GM19043 (cell line): ENCODE measurements around the gene DIO1.

Experiments used
- ATAC-seq: cut with Tn5 transposase; IDR thresholded peaks from one replicate; pipeline ENCODE4 v1.9.1; 2021; ENCODE audit warnings: low read depth; ENCODE audit not compliant: unreplicated experiment

The DIO1 gene

DNA sequence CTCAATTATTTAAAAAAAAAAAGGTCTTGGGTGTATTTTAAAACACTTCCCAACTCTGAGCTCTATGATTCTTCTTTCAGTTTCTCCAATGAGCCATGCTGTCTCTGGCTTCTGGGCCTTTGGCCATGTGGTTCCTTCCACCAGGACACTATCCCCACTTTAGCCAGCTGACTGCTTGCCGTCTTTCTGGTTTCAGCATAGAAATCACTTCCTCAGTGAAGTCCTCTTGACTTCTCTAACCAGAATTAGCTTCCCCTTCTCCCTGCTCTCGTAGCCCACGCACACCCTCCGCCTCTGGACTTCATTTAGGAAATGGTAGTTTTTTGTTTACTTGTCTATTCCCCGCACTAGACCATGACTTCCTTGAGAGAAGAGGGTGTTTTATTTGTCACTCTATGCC is 1.1 kb upstream of the DIO1 start:
- ATAC-seq: no peak

DNA sequence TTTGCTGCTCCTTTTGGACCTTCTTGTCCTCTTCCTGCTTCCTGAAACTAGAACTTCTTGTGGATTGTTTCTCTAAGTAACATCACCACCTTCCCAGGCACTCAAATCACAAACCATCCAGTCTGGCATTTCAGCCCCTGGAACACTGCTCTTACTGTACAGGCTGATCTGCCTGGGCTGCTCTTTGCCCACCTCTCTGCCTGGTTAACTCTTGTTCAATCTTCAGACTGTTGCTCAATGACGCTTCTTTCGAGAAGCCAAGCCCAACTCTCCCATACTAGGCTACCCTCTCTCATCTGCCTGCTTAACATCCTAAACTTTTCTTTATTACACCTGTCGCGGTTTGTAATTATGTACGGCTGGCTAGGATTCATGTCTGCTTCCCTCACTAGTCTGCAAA is 657 bp downstream of the DIO1 start:
- ATAC-seq: no peak

DNA sequence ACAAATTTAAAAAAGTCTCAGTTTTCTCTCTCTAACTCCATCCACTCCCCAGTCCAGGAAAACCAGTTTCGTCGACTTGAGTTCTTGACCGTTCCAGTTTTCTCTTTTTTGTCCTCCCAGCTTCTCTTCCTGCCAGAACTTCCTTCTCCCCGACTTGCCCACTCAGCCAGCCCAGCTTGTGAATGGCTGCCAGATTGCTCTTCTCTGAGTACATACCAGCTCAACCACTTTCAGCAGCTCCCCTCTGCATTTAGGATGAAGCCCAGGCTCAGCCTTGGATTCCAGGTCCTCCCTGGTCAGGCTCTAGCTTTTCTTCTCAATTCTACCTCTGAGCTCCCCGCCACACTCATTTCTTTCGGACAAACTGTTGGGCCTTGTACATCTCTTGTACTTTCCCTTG is 1.4 kb downstream of the DIO1 start:
- no peak for ATAC-seq

DNA sequence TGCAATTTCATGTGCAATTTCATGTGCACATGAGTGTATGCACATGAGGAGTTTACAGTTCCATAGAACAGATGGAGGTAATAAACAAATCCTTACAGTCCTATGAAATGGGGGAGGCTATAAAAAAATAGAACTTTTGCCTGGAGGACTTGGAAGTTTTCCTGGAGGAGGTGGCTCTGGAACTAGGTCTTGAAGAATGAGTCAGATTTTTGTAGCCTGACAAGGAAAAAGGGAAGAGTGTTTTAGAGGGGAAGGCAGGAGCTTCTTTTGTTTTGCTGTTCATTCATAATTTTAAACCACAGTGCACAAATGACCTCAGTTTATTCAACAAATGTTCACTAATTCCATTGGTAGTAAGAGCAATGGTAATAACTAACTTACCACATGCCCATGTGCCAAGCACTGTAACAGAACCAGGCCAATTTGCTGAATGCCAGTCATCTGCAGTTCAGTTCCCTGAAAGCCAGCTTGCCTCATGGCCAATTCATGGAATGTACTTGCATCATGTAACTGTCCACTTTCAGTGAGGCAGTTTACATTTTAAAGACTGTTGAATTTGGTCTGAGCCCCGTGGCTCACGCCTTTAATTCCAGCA is 2.7 kb downstream of the DIO1 start:
- ATAC-seq: no peak

DNA sequence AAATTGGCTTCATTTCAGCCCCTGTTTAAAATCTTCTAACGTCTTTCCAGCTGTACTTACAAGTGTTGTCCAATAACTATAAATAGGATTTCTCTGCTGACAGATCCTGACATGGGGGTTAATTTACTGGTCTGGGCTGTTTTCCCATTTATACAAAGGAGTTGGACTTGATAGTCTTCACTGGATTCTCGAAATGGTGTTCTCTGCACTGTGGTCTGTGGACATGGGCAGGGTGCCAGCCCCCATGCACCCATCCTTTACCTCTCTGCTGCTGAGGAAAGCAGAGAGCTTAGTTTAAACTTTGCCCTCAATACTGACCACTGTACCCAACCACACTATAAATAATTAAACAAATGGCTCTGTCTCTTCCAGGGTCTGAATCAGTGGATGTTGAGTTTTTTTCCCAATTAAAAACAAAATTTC is 5.2 kb downstream of the DIO1 start:
- ATAC-seq: no peak

DNA sequence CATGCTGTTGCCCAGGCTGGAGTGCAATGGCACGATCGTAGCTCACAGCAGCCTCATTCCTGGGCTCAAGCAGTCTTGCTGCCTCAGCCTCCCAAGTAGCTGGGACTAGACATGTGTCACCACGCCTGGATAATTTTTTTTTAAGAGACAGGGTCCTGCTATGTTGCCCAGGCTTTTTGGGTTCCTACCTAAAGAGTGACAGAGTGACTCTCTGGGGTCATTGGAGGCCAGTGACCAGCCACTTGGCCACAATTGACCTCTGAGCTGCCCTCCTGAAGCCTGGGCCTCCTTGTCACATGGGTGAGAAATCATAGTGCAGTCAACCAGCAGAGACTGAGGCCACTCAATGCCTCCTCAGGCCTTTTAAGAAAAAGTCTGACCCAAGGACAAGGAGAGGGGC is 5.7 kb downstream of the DIO1 start:
- ATAC-seq: no peak

DNA sequence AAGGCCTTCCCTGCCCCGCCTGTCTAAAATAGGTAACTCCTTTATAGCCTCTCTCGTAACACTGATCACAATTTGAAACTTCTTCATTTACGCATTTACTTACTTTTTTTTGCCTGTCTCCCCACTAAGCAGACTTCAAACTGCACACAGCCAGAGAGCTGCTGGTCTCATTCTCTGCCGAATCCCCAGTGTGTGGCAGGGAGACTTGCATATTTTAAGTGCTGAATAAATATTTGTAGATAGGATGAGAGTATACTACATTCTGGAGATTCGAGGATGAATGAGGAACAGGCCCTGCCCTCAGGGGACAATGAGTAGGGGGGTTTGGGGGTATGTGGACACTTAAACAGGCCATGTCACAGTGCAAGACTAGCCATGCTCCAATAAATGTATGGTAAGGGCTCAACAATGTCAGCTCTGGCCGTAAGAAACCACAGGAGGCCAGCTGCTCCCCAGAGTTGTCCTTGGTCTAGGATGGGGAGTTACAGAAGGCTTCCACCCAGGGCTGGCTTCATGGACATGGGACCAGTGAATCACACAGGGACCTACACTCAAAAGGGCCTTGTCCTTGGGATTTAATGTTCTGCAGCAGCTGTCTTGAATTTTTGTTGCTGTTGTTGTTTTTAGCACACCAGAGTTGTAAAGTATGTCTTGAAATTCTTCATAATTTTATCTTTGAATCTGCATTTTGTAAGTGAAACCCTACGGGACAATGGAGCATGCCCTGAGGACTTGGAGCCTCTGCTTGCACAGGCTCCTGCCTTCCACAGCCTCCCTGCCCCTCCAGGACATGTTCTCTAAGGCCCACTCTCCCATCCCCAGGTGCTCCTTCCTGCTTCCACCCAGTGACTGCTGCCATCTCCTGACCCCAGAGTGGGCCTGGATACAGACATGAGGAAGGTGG is 8.5 kb downstream of the DIO1 start:
- ATAC-seq: no peak

DNA sequence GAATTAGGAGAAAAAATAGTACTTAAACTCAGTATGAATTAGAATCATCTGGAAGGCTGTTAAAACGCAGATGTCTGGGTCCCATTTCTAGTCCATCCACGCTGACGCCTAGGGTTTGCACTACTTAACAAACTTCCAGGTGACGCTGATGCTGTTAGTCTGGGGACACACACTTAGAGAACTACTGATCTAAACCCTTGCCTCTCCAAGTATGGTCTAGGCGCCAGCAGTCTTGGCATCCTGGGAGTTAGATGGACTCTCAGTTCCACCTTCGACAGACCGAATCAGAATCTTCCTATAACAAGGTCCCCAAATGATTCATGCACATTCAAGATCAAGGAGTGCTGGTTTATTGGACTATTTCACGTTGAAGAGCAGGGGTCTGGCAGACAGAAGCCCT is 11.5 kb downstream of the DIO1 start:
- no peak for ATAC-seq

DNA sequence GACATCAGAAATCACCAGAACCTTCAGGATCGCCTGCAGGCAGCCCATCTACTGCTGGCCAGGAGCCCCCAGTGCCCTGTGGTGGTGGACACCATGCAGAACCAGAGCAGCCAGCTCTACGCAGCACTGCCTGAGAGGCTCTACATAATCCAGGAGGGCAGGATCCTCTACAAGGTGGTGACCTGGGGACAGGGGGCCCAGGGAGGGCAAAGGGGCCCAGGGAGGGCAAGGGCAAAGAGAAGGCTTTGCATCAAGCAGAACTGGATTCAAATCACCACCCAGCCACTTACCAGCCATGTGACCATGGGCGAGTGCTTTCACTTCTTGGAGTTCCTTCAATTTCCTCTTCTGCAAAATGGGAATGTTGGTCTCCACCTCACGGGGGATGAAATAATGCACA is 12.1 kb downstream of the DIO1 start:
- no peak for ATAC-seq

DNA sequence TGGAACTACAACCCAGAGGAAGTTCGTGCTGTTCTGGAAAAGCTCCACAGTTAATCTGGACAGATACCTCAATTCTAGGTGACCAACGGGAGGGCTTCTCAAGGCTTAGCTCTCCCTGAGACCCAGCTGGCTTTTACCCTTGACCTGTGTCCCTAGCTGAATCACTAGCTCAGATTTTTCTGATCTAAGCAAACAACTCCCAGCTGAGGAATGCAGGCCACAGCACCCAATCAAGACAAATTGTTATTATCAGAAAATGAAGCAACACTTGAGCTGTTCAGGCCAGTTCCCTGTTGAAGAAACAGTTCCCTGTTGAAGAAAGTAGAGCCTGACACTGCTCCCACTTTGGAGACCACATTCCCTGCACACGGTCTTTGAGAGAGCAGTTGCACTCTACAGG is 16.0 kb downstream of the DIO1 start:
- ATAC-seq: no peak

DNA sequence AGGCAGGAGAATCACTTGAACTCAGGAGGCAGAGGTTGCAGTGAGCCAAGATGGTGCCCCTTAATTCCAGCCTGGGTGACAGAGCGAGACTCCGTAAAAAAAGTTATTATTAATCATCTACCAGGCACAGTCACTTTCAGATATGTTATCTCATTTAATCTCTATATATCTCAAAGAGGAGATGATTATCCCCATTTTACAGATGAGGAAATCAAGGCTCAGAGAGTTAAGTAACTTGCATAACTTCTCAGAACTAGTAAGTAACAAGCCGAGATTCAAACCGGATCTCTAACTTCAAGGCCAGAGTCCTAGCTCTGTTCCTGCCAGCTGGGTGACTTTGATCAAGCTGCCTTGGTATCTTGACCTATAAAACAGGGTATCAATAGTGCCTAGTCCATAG is 17.5 kb downstream of the DIO1 start:
- ATAC-seq: no peak

DNA sequence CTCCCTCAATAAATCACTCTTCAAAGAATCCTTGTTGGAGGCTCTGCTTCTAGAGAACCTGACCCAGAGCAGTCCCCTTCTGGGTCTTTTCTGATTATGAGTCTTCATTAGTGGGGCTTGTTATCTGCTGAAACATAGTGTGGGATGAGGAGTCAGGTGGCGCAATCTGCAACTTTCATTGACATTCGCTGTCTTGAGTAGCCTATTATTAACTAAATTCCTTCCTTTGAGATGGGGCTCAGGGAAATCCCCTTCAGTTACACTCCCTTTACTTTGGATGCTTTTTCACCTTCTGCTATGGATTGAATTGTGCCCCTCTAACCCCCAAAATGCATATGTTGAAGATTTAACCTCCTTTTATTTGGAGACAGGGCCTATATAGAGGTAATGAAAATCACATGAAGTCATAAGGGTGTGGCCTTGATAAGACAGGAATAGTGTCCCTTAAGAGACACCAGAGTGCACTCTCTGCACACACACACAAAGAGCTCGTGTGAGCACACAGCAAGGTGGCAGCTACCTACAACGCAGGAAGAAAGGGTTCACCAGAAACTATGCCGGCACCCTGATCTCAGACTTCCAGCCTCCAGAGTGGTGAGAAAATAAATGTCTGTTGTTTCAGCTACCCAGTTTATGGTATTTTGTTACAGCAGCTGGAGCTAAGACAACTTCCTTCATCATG is 19.5 kb downstream of the DIO1 start:
- ATAC-seq: no peak

DNA sequence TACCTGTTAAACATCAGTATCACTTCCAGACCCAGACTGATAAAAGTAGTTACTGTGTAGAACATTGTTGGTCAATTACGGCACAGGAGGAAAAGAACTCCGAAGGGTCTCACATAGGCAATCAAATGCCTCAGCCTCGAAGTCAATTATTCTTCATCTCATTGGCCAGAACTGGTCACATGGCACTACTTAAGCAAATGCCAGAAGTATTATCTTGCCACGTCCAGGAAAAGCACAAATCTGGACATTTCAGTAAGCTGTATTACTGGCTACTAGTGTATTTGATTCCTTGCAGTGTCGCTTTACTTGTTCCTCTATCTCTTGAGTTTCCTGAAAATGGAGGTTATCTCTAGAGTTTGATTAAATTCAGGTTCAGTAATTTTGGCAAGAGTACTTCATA is 24.4 kb downstream of the DIO1 start:
- ATAC-seq: no peak

DNA sequence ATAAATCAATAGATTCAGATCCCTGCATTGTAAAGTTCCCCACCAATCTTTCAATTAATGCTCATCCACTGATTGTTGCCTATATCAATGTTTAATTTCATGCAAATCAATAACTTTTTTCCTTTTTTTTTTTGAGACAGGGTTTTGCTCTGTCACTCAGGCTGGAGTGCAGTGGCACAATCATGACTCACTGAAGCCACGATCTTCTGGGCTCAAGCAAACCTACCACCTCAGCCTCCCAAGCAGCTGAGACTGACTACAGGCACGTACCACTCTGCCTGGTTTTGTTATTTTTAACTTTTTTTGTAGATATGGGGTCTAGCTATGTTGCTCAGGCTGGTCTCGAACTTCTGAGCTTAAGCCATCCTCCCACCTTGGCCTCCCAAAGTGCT is 25.7 kb downstream of the DIO1 start:
- ATAC-seq: no peak

DNA sequence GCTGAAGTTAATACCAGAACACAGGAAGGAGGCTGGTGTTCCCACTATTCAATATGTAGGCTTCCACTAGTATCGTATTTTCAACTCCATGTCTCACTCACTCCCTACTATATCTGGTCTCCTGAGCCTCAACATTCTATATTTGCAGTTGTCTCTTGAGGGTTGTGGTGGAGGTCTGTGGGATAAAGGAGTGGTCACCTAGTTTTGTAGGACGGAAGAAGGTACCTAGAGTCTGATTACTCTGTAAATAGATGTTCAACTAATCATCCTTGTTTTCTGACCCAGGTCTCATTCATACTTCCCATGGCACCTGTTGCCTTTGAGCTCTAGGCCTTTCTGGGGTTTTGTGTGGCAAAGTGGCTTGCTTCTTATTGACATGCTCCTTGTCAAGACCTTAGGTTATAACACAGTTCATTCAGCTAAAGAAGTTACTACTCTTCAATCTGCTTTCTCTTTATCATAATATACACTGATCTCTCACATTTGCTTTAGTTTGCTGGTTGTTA is 33.4 kb downstream of the DIO1 start:
- no peak for ATAC-seq

DNA sequence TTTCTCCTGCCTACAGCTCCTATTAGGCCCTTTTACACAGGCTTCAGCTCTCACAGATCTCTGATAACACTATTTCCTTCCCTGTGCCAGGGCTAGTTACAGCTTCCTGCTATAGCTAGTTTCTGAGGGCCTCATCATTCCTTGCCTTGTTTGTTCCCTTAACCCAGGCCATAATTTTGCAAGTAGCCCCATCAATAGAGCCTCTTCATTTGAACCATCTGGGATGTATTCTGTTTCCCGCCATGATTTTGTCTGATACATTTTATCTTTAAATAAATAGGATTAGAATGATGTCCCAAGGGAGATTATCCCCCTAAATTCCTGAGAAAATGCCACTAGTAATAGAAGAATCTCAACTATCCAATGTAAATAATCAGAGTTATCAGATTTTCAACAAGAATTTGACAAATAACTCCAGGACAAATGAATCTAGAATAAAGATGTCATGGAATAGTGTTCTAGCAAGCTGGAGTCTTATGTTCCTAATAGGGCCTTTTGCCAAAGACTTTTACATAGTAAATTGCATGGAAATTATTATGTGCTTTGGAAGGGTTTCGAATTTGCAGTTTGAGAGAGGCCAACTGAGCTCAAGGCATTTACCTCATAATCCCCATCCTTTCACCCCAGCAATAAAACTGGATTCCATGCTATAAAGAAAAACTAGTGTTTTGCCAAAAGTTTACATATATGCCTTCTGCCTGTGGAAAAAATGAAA is 35.4 kb downstream of the DIO1 start:
- no peak for ATAC-seq

DNA sequence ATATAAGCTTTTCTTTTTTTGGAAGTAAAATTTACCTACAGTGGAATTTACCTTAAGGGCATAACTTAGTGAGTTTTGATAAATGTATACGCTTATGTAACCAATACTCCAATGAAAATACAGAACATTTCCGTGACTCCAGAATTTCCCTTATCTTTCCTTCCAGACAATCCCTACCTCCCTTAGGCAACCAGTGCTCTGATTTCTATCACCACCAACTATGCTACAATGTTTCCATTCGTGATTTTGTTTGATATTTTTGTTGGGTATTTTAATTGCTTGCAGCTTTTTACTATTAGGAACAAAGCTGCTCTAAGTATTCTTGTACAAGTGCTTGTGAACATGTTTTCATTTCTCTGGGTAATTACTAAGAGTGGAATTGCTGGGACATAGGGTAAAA is 36.9 kb downstream of the DIO1 start:
- ATAC-seq: no peak

DNA sequence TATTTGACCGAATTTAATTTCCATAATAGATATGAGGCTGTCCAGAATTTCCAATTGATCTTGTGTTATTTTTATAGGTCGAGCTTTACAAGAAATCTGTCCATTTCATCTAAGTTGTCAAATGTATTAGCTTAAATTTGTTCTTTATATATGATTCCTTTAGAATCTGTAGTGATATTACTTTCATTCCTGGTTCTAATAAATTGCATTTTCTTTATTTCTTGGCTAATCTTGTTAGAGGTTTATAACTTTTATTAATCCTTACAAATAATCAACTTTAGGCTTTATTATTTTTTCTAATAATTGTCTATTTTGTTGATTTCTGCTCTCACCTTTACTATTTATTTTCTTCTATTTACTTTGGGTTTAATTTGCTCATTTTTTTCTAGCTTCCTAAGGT is 37.5 kb downstream of the DIO1 start:
- ATAC-seq: no peak

DNA sequence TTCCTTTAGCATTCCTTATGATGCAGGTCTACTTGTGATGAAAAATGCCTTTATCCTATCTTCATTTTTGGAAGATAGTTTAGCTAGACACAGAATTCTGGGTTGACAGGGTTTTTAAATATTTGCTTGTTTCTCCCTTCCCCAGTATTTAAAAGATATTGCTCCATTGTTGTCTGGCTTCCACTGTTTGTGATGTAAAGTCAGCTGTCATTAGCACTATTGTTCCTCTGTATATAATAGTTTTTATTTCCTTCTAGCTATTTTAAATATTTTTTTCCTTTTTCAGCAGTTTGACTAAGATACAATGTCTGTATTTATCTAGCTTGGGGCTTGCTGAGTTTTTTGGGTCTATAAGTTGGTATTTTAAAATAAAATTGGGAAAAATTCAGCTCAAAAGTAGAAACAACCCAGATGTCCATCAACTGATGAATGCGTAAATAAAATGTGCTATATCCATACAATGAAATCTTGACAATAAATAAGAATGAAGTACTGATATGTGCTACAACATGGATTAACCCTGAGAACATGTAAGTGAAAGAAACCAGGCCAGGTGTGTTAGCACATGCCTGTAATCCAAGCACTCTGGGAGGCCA is 40.3 kb downstream of the DIO1 start:
- no peak for ATAC-seq

DNA sequence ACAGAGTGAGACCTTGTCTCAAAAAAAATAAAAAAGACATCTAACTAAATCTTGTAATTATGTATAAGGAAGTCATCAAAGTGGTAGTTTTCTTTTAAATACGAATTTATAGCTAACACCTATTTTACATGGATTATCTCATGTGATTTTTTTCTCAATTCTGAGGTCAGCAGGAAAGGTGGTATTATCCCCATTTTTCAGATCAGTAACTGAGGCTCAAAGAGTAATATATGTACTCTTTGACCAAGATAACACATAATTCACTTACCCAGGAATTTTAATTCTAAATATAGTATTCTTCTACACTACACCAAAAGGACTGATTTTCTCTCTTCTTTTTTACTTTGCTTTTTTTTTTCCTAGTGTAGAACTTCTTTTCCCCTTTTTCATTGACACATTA is 42.4 kb downstream of the DIO1 start:
- no peak for ATAC-seq
